GM12878 (cell line): ENCODE measurements around the gene INHA. TPM values are rescaled to one million over a fixed set of nuclear protein-coding genes. Genes with fewer than 3 reads are reported as not detected.
A peak's percentile ranks its signal among the peaks of the same experiment; 100 is the strongest.

Experiments used
- ATAC-seq: fragments of 200-7000 bp; cut with Tn5 transposase; 3 replicates; pipeline ENCODE4 v1.9.1; 2020; ENCODE audit warnings: mild to moderate bottlenecking, moderate library complexity
- BruUV-seq: library from RNA; stranded (reverse); fragments of 400-500 nt; replicated peaks from 2 replicates; lab custom pipeline; 2021; lab: Mats Ljungman, UMichigan
- CTCF ChIA-PET: fragments of 300-600 bp; sonication (Branson Sonifier 250); formaldehyde crosslinking; extraction: SDS; loops from one replicate; lab custom pipeline; 2021; ENCODE audit warnings: inconsistent platforms; lab: Yijun Ruan, JAX
- POLR2A ChIA-PET: fragments of 350-600 bp; formaldehyde crosslinking; extraction: SDS; loops from one replicate; lab custom pipeline; 2021; ENCODE audit warnings: inconsistent platforms; lab: Charles Lee
- RAD21 ChIA-PET: fragments of 300-600 bp; sonication (Branson Sonifier 250); formaldehyde crosslinking; loops from one replicate; lab custom pipeline; 2023; ENCODE audit warnings: antibody characterized with exemption; ENCODE audit not compliant: unreplicated experiment; lab: Charles Lee
- SMC1A ChIA-PET: fragments of 300-600 bp; sonication (Branson Sonifier 250); formaldehyde crosslinking; loops from one replicate; lab custom pipeline; 2023; ENCODE audit not compliant: unreplicated experiment, uncharacterized antibody; lab: Charles Lee
- DNase-seq: peaks from one replicate; pipeline ENCODE4 v3.0.0-alpha.2; 2011; ENCODE audit warnings: low read depth, low spot score
- FAIRE-seq: peaks from 3 replicates; lab custom pipeline; 2011; peaks lifted over from hg19 to GRCh38; lab: Jason Lieb, UNC
- H2AFZ ChIP-seq: 2 replicates; pipeline ENCODE4 v1.6.0; 2011; ENCODE audit warnings: low read depth, low read length, control low read depth; ENCODE audit not compliant: control insufficient read depth
- H3K27ac ChIP-seq: 2 replicates; pipeline ENCODE4 v1.5.1; 2011; ENCODE audit warnings: control low read depth; ENCODE audit not compliant: control insufficient read depth, insufficient read depth
- H3K27me3 ChIP-seq, 2 experiments: replicated peaks in 1 of 2; 2 replicates each; pipeline versions ENCODE4 v1.6.0 to v1.6.1; 2011; ENCODE audit warnings: low read length in 1 of 2; ENCODE audit not compliant: control insufficient read depth in 2 of 2, insufficient read depth in 2 of 2
- H3K36me3 ChIP-seq, 2 experiments: 2 replicates each; pipeline ENCODE4 v1.5.1; 2011; ENCODE audit warnings: low read length in 1 of 2; ENCODE audit not compliant: control insufficient read depth in 2 of 2, insufficient read depth in 2 of 2
- H3K4me1 ChIP-seq: 2 replicates; pipeline ENCODE4 v1.6.1; 2011; ENCODE audit warnings: mild to moderate bottlenecking, low read length, moderate library complexity, mixed read lengths; ENCODE audit not compliant: control insufficient read depth, insufficient read depth
- H3K4me2 ChIP-seq: 2 replicates; pipeline ENCODE4 v1.6.0; 2011; ENCODE audit warnings: control low read depth; ENCODE audit not compliant: control insufficient read depth, insufficient read depth
- H3K4me3 ChIP-seq: fragments of 200-600 bp; sonication (generic); 2 replicates; pipeline ENCODE4 v1.5.1; 2016
- H3K79me2 ChIP-seq: 2 replicates; pipeline ENCODE4 v1.6.0; 2011; ENCODE audit warnings: low read length; ENCODE audit not compliant: control insufficient read depth, insufficient read depth
- H3K9ac ChIP-seq: 2 replicates; pipeline ENCODE4 v1.8.0; 2011; ENCODE audit warnings: low read length, control low read depth, mixed read lengths; ENCODE audit not compliant: control insufficient read depth, insufficient read depth
- H3K9me3 ChIP-seq: replicated peaks from 3 replicates; pipeline ENCODE4 v1.5.1; 2011; ENCODE audit warnings: mild to moderate bottlenecking, low read length; ENCODE audit not compliant: control insufficient read depth, insufficient read depth
- H4K20me1 ChIP-seq: 2 replicates; pipeline ENCODE4 v1.6.0; 2011; ENCODE audit not compliant: control insufficient read depth, insufficient read depth
- CBFB ChIP-seq: IDR thresholded peaks from 2 replicates; pipeline ENCODE4 v1.6.1; 2016; ENCODE audit warnings: antibody characterized with exemption, low read depth
- ESRRA ChIP-seq: IDR thresholded peaks from 2 replicates; pipeline ENCODE4 v1.6.1; 2012; ENCODE audit warnings: mild to moderate bottlenecking, low read length, improper control_type of control experiment
- IKZF1 ChIP-seq: fragments of 450-650 bp; conservative IDR thresholded peaks from 2 replicates; pipeline ENCODE4 v1.6.1; 2017; ENCODE audit warnings: antibody characterized with exemption, mild to moderate bottlenecking
- NR2C1 ChIP-seq: fragments of 450-650 bp; IDR thresholded peaks from 2 replicates; pipeline ENCODE4 v1.6.1; 2017; ENCODE audit warnings: antibody characterized with exemption, mild to moderate bottlenecking, moderate library complexity
- POLR2AphosphoS2 ChIP-seq: IDR thresholded peaks from 2 replicates; pipeline ENCODE4 v1.6.1; 2011; ENCODE audit warnings: low read depth, mild to moderate bottlenecking, low read length, improper control_type of control experiment, moderate library complexity
- SIX5 ChIP-seq: IDR thresholded peaks from 2 replicates; pipeline ENCODE4 v1.6.1; 2011; ENCODE audit warnings: mild to moderate bottlenecking, low read depth, low read length, moderate library complexity; ENCODE audit not compliant: severe bottlenecking
- WGBS: methylation state at CpG from one replicate; pipeline ENCODE4 v1.1.6; 2016; ENCODE audit warnings: low lambda C conversion rate; ENCODE audit not compliant: insufficient replicate concordance, insufficient coverage; ENCODE audit errors: missing lambda C conversion rate; 5-methylcytosine and 5-hydroxymethylcytosine counted together
- in situ Hi-C: fragments of 300-500 bp; cut with MboI; formaldehyde crosslinking; loops from 9 replicates; pipeline ENCODE4 v1.14.3; 2018; ENCODE audit warnings: mixed read lengths
- intact Hi-C: fragments of 100-400 bp; cut with micrococcal nuclease; formaldehyde crosslinking; loops from one replicate; pipeline ENCODE4 v1.14.2; 2022; ENCODE audit not compliant: unreplicated experiment
- polyA plus RNA-seq, 11 experiments: library from polyadenylated mRNA; depleted of rRNA in 4 of 11; unstranded in 6 of 11; stranded (reverse) in 5 of 11; fragments of >200 nt; fragmentation: Nextera tagmentation in 4 of 11; fragmentation: Illumina TruSeq in 1 of 11; extraction: Ambion mirVana in 4 of 11; extraction: Trizol in 1 of 11; gene quantifications; 1 replicate in 1 of 11; 2 replicates in 10 of 11; pipeline versions ENCODE4 v1.2.1 to v1.2.3, GENCODE V29; 2011 to 2016; ENCODE audit warnings: inconsistent platforms in 2 of 11, missing spikeins in 2 of 11, low read depth in 1 of 11
- total RNA-seq, 4 experiments: library from RNA; depleted of rRNA in 3 of 4; stranded (reverse); fragments of >200 nt in 3 of 4; fragmentation: Illumina TruSeq in 1 of 4; extraction: Trizol in 1 of 4; gene quantifications; 2 replicates each; pipeline versions ENCODE4 v1.2.1 to v1.2.3, GENCODE V29; 2013 to 2021

Gene INHA
- total and polyA plus RNA-seq, 10 of the 15 experiments (the other 5 are each of a cell fraction or from before 2014, with no cell fraction given): not detected

DNA sequence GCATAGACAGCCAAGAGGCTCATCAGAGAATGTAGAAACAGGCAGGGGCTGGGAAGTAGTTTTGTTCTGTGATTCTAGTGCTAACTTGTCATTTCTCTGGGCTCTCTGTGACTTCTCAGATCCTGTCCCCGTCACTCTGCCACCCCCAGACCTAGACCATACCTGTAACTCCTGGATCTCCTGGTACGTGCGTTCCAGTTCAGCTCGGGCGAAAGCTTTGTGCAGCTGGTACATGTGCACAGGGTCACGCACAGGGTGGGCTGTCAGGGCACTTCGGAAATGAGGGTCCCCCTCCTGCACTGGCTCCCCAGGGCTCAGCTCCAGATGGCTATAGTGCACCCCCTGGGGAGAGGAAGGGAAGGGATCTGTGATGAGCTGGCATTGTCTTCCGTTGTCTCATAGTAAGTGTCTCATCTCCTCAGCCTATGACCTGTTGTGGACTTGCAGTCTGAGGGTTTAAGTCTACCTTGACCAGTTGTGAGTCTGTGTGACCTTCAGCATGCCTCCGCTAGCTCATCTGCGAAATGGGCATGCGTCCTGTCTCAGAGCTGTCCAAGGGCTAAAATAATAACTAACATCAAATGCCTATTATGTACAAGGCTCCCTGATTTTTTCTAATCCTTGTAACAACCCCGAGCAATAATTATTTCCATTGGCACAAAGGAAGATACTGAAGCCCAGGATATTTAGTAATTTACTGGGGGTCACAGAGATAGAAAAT, 31.2 kb upstream of the INHA start:
- FAIRE-seq: no peak

More for the DNA sequence above, 31.2 kb upstream of the INHA start:
- TSS peak; percentile 55 for BruUV-seq
- Histone ChIP-seq H3K36me3 (no peaks in the 10 kb centered on the region; a peak in 1 of 4 replicates), H3K79me2 (no peaks in the 10 kb centered on the region), H3K4me3 (no peak overlapping the region), H4K20me1 (no peaks in the 10 kb centered on the region; the same call in 1 of the 2 replicates), H3K4me1 (peaks cover 3% of the 10 kb centered on the region; the same call in 1 of the 2 replicates), H3K9ac (no peak overlapping the region), H3K27me3 (peaks cover 0 to 7% of the 10 kb centered on the region in 2 experiments; a peak in 2 of 4 replicates), H3K9me3 (no peaks in the 10 kb centered on the region), H3K27ac (no peak overlapping the region), H3K4me2 (peak overlapping the region; percentile 81; the same call in 1 of the 2 replicates), H2AFZ (no peak overlapping the region)
- in situ Hi-C loops: loop anchor here (5.0 kb wide), 1 partner anchor 146 kb away; no protein-coding TSS in a partner anchor
- ATAC-seq: no peak
- no peak for DNase-seq
- ChIA-PET RAD21 (interaction anchor here (0.7 to 3.7 kb wide), 7 partner anchors 10 to 149 kb away, joined by 3 to 25 read pairs (median 4); partner anchors contain the start of gene STK11IP), CTCF (interaction anchor here (0.6 to 4.6 kb wide), 25 partner anchors 9 to 365 kb away, joined by 3 to 68 read pairs (median 4); partner anchors contain the start of genes GMPPA and STK11IP), POLR2A (no interaction called here), SMC1A (interaction anchor here (0.6 to 2.5 kb wide), 4 partner anchors 88 to 151 kb away, joined by 3 to 17 read pairs (median 8); no protein-coding TSS in a partner anchor)
- WGBS: 72% methylated on average over 12 of the region's 12 CpGs
- intact Hi-C loops: loop anchor here (1.0 to 2.0 kb wide), 3 partner anchors 58 to 148 kb away; no protein-coding TSS in a partner anchor
- no peak for TF ChIP-seq CBFB
- peak; percentile 6; the same call in 1 of the 2 replicates for TF ChIP-seq ESRRA
- TF ChIP-seq NR2C1: no peak
- TF ChIP-seq IKZF1: no peak
- TF ChIP-seq POLR2AphosphoS2: no peak
- no peak for TF ChIP-seq SIX5
